GM19438 (cell line): ENCODE results near the gene DUXB.

Source experiments
- ATAC-seq: cut with Tn5 transposase; IDR thresholded peaks from one replicate; pipeline ENCODE4 v1.9.1; 2021; ENCODE audit warnings: low read depth; ENCODE audit not compliant: unreplicated experiment

The DUXB gene, protein sequence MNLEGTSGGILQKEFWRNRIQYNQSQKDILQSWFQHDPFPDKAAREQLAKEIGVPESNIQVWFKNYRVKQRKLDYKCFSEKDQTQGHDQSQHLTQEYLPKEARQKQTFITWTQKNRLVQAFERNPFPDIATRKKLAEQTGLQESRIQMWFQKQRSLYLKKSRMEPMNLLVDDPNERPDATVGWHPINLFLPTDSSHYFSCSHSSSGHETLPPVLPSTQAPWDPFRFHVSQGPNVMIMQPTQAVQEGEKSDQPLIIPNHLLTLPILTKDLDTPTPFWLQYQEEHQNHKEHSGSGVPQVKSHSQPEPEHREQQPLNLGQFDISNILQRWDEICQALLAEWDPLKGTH

DNA sequence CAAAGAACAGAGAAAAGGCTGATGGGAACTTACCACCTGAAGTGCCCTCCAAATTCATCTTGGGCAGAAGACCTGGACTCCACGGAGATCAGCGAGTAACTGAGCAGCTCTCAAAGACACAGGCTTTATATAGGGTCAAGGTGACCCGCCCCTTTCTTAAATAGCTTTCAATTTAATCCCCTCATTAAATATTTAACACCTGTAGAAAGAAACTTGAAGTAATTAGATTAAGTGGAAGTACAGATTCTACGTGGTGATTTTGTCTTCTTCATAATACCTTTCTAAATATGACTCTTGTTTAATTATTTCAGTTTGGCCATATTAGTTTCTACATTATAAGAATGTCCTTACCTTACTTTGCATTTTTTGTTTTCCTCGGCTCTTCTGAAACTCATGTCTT is at the start of gene DUXB:
Gene DUXB, minus strand, starts transcription at position 101 of the 400 bp plus-strand sequence. Its CDS starts 43 bp downstream, at position 58.
- no peak for ATAC-seq

DNA sequence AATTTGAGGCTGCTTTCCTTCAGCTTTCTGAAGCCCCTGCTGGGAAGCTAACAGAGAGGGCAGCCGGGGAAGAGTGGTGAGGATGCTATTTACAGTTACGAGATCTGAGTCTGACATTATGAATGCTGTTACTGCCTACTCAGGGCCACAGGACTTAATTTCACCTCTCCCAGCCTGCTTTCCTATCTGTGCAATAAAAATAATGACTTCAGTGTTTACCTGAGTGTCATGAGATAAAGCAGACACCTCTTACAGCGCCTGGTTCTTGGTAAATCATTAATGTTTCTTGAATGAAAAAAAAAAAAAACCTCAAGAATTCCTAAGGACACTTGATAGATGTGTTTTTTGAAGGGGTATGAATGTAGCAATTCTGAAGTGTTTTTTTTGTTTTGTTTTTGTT is 49.3 kb upstream of the DUXB start:
- no peak for ATAC-seq

DNA sequence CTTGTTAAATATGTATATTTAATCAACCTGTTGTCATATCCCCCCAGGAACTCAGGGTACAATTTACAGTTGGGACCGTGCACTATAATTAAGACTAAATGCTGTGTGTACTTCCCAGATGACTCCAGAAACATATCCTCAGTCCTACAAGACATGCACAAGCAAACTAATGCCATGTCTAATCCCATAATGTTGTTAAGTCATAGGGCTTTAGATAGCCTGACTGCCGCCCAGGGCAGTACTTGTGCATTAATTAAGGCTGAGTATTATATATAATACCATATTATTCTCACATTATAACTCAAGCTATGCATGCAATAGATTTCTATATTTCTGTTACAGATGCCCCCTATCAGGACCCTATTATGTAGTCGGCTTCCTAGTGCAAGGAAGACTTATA is 45.1 kb upstream of the DUXB start:
- no peak for ATAC-seq

DNA sequence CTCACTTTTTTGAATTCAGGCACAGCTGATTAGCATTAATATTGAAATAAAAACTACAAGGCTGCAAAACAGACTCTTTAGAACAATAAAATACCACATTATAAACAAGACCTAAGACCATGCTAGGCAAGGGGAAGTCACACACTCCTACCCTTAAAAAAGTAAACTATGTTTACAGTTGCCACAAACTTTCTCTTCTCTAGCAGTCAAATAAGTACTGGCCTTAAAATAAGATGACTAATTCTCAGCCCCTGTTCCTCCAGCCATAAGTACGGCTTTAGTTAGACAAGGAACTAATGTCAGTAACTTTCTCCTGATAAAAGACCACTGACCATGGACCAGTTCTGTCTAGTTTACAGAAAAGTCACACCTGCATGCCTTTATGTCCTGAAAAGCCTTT is 44.6 kb upstream of the DUXB start:
- no peak for ATAC-seq

DNA sequence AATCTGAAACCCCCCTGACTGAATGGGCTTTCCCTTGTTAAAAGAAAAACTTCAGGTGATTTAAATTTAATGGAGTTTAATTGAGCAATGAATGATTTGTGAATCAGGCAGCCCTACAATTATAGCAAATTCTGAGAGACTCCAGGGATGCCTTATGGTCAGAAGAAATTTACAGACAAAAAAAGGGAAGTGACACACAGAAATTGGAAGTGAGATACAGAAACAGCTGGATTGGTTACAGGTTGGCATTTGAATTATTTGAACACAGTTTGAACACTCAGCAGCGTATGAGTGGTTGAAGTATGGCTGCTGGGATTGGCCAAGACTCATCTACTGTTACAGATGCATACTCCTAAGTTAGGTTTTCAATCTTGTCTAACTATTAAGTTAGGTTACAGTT is 44.0 kb upstream of the DUXB start:
- no peak for ATAC-seq

DNA sequence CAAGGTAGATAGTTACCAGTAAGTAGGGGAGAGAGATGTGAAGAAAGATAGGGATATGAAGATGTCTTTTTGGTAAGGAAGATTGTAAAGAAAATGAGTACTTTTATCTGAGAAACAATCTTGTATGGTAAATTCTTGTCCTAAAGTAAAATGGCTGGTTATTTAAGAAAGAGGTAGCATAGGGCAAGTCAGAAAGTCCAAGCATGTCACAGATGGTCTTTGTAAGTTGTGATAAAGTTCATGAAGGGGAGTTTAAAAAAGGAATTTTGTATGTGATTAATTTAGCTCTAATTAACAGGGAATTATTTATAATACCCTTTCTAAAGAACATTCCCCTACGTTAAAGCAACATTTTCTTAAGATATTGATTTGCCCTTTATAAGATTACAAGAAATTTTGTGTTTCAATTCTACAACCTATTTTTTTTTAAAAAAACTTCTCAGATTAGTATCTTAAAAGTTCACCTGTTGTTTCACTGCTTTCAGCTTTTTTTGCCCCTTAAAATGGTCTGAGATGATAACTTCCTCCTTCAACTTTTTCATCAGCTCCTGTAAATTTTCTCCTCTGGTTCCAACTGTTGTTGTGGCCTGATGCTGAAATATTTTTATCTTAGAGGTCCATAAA is 41.3 kb upstream of the DUXB start:
- ATAC-seq: no peak

DNA sequence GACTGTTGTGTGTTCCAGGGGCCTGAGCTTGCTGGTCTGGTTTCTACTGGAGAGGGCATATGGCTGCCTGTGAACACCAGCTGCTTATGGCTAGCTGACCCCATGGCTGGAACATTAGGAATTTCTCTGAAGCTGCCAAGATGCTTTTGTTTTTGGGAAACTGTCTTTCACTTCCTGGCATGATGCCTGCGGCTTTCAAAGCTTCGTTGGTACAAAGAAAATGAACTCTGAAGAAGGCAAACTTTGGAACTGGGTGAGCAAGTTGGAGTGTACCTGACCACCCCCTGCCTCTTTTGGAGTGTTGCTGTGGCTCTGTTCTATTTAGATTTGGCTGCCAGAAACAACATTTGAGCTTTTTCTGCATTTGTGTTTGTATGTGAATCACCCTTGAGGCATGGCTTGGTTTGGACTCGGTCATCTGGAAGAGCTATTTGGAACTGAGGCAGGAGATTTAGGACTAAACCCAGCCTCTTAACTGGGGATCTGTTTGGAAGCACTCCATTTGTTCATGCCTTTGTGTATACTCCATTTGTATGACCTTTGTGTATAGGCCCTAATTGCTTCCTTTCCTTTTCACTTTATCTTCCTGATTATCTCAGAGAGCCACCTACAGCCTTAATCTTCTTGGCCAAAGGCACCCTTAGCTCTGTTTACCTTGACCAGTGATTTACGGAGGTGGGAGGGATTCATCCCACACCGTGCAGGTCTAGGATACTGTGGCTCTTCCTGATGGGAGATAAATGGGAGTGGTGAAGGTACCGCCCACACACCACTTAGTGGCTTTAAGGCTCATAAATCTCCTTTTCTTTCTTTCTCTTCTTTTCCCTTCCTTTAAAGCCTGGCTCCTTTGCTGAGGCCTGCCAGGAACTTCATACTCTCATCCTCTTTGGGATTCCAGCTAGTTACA is 32.3 kb upstream of the DUXB start:
- ATAC-seq: no peak

DNA sequence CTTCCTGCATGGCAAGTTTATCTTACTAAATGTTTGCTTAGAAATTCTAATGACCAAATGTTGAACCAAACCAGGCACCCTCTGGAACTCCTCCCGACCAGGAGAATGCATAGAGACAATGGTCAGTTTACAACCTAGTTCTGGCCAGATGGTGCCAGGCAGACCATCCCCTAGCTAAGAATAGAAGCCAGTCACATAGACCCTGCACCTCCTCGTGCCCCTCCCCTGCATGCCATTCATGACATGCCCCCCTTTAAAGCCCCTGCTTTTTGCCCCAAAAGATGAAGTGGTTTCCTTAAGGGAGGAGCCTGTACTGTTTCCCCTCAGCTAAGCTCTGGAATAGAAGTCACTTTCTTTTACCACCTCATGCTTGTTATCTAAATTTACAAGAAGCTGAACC is 31.6 kb upstream of the DUXB start:
- no peak for ATAC-seq

DNA sequence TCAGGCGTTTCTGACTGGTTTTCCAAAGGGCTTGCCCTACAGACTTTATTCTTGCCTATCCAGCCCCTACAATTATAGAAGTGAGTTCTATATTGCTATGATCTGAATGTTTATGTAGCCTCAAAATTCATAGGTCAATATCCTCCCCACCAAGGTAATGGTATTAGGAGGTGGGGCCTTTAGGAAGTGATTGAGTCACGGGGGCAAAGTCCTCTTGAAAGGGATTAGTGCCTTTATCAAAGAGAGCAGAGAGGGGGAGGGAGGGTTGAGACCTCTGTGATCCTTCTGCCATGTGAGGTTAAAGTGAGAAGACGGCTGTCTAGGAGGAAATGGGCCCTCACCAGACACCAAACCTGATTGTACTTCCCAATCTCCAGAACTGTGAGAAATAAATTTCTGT is 26.0 kb upstream of the DUXB start:
- ATAC-seq: no peak

DNA sequence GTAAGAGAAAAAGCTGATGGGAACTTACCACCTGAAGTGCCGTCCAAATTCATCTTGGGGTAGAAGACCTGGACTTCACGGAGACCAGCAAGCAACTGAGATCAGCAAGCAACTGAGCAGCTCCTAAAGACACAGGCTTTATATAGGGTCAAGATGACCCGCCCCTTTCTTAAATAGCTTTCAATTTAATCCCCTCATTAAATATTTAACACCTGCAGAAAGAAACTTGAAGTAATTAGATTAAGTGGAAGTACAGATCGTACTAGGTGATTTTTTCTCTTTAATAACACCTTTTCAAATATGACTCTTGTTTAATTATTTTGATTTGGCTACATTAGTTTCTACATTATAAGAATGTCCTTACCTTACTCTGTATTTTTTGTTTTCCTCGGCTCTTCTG is 25.1 kb upstream of the DUXB start, which contains the start of gene CPHXL:
Gene CPHXL, minus strand, starts transcription at position 101 of the 400 bp plus-strand sequence. Its CDS starts 48 bp downstream, at position 53.
- ATAC-seq: no peak

DNA sequence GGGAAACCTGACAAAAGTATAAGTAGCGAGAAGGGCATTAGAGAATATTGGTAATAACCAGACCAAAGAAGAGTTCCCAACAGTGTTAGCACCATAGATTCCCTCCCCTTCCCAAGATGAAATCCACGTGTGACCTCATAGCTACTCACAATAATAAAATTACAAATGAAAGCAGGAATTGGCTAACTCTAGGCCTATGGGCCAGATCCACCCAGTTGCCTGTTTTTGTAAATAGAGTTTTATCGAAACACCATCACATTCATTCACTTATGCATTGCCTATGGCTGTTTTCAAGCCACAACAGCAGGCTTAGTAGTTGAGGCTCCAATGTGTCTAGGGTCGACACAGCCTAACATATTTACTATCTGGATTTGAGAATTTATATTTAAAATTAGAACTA is 17.2 kb upstream of the DUXB start:
- no peak for ATAC-seq

DNA sequence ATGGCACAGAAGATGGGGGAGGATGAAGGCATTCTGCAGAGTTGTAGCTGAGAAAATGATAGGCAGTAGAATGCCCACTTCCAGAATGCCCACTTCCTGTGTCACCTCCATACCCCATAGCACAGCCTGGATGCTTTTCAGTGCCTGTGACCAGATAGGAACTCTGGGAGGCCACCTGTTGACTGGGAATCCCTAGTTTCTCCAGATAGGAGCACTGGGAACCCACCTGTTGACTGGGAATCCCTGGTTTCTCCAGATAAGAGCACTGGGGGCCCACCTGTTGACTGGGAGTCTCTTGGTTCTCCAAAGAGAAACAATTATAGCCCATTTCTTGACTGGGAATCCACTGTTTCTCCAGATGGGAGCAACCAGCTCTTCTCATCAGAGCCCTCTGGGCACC is 13.4 kb upstream of the DUXB start:
- no peak for ATAC-seq

DNA sequence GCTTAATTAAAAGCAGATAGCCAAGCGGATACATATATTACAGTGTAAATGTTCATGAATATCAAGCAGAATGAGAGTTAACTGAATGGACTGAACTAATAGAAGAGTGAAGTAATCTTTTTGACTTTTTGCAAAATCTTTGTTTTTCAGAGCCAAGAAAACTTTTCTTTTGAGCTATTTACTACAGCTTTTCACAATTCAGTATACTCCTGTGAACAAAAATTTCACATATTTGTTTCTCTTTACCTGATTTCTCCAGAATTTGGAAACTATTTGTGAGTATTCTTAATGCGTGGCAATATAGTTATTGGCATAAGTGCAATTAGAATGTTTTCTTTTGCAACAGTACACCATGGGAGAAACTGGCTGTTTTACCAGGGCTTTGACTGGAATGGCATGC is 9.1 kb upstream of the DUXB start:
- no peak for ATAC-seq

DNA sequence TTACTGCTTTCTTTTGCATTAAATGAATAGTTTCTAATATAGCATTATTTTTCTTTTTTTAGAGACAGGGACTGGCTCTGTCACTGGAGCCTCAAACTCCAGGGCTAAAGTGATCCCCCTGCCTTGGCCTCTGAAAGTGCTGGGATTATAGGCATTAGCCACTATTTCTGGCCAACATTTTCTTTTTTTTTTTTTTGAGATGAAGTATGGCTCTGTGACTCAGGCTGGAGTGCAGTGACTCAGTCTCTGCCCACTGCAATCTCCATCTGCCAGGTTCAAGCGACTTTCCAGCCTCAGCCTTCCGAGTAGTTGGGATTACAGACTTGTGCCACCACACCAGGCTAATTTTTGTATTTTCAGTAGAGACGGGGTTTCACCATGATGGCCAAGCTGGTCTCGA is 2.0 kb upstream of the DUXB start:
- no peak for ATAC-seq

DNA sequence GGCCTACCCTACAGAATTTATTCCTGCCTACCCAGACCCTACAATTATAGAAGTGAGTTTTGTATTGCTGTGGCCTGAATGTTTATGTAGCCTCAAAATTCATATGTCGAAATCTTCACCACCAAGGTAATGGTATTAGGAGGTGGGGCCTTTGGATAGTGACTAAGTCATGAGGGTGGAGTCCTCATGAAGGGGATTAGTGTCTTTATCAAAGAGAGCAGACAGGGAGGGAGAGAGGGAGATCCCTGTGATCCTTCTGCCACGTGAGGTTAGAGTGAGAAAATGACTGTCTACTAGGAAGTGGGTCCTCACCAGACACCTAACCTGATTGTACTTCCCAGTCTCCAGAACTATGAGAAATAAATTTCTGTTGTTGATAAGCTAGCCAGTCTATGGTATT is 981 bp upstream of the DUXB start:
- ATAC-seq: no peak

DNA sequence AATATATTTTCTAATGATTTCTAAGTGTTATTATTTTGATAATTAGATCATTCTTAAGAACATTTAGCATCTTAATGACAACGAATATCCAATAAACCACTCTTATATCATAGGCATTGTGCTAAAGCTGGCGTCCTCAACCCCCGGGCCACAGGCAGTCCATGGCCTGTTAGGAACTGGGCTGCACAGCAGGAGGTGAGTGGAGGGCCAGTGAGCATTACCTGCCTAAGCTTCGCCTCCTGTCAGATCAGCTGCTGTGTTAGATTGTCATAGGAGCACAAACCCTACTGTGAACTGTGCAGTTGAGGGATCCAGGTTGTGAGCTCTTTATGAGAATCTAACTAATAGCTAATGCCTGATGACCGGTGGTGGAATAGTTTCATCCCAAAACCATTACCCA is 3.7 kb downstream of the DUXB start:
- ATAC-seq: no peak

DNA sequence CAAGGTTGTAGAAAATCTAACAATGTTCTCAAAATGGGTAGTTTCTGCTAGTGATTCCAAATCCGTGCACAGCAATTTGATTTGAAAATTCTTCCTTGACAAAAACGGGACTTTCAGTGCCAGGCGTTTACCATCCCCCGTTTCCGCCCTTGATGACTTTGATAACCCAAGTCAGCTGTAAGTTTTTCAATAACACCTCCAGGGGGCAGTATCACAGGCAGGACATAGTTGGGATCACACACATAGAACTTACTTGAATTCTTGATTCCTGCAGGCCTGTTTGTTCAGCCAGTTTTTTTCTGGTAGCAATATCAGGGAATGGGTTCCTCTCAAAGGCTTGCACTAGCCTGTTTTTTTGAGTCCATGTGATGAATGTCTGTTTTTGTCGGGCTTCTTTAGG is 5.6 kb downstream of the DUXB start:
- ATAC-seq: no peak

DNA sequence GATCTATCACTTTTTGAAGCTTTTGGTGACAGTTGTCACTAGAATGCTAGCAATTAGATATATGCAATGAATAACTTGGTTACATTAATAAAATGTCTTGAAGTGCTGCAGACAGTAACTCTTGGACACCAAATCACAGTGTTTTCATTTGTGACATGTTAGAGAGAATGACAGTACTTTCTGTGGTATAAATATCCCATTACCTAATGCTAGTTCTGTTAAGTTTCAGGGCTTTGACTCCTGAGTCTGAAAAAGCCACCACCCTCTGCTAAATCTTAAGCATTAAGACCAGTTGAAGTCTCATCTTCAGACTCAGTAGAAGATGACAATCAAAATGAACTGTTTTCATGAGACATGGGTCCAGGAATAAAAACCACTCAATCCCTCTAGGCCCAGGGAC is 13.9 kb downstream of the DUXB start:
- ATAC-seq: no peak

DNA sequence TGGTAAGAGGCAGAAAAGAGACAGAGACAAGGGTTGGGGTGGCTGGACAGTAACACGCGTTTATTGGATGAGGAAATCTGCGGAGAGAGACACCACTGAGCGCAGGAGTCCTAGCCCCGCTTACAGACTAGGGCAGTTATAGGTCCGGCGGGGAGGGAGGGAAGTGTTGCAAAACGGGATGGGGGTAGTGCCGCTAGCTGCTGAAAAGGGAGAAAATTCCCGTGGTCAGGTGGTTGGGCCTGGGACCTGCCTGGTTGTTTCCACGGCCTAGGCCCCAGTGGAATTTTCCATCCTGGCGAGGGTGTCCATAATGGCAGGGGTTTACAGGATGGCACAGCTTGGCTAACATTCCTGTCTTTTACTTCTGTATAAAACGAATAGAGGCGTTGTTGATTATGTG is 19.0 kb downstream of the DUXB start:
- ATAC-seq: no peak

DNA sequence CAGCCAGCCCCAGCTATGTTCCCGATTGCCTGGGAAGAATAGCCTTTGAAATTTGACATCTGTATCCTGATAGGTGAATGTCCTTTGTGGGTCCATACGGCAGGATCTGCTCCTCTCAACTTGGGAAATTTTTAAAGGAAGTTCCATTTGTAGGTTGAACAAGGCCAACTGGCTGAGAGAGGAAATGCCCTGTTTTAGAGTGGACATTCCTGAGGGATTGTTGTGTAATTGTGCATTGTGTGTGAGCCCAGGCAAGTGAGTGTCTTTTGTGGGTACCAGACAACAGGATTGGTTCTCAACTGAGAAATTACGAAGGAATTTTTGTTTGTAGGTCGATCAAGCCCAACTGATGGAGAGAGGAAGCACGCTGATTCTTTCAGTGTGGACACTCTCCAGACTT is 21.9 kb downstream of the DUXB start:
- ATAC-seq: no peak

DNA sequence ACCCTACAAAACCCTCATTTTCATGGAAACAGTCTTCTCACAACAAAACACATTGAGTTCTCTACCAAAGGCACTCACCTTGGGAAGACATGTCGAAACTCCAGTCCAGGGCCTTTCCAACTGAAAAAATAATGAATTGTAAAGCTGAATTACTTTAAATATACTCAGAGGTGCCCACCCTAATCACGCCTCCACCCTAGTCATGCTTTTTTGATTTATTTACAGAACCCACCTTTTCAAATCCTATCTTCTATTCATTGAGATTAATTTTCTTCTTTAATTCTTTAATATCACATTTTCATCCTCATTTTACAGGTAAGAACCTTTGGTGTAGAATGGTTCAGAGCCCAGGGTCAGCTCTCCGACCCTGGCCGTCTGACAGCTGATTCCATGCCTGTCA is 24.4 kb downstream of the DUXB start, which contains the start of gene CPHXL2:
Gene CPHXL2, minus strand, starts transcription at position 101 of the 400 bp plus-strand sequence. Its CDS starts 10 bp downstream, at position 91.
- no peak for ATAC-seq
